PC-9 (cell line): ENCODE results near the gene CCDC92. TPM values are rescaled to one million over a fixed set of nuclear protein-coding genes. Genes with fewer than 3 reads are reported as not detected.

ENCODE experiments used
- BruUV-seq: library from RNA; stranded (reverse); fragments of 400-500 nt; replicated peaks from 2 replicates; lab custom pipeline; 2021; lab: Mats Ljungman, UMichigan
- CTCF ChIA-PET: fragments of 300-600 bp; sonication (Branson Sonifier 250); formaldehyde crosslinking; loops from one replicate; lab custom pipeline; 2022; ENCODE audit warnings: antibody characterized with exemption; lab: Charles Lee
- POLR2A ChIA-PET: fragments of 300-600 bp; sonication (Branson Sonifier 250); formaldehyde crosslinking; loops from one replicate; lab custom pipeline; 2022; ENCODE audit warnings: antibody characterized with exemption; ENCODE audit not compliant: unreplicated experiment; lab: Charles Lee
- DNase-seq, 2 experiments: peaks; one replicate each; pipeline versions ENCODE4 v3.0.0 to v3.0.0-alpha.2; 2015 to 2022; ENCODE audit warnings: mixed read lengths in 1 of 2
- H2AFZ ChIP-seq: fragments of 200-600 bp; sonication (generic); 2 replicates; pipeline ENCODE4 v1.8.1; 2017; ENCODE audit warnings: antibody characterized with exemption
- H3F3A ChIP-seq: fragments of 200-600 bp; sonication (generic); 2 replicates; pipeline ENCODE4 v1.8.1; 2017; ENCODE audit warnings: antibody characterized with exemption, mild to moderate bottlenecking, low read depth; ENCODE audit not compliant: insufficient read depth
- H3K27ac ChIP-seq: fragments of 200-600 bp; sonication (generic); 2 replicates; pipeline ENCODE4 v1.6.1; 2016; ENCODE audit warnings: mixed run types
- H3K27me3 ChIP-seq: fragments of 200-600 bp; sonication (generic); 2 replicates; pipeline ENCODE4 v1.6.1; 2016; ENCODE audit warnings: low read depth, mixed run types; ENCODE audit not compliant: insufficient read depth
- H3K36me3 ChIP-seq: fragments of 200-600 bp; sonication (generic); 2 replicates; pipeline ENCODE4 v1.6.1; 2016; ENCODE audit warnings: low read depth, mixed run types
- H3K4me1 ChIP-seq: fragments of 200-600 bp; sonication (generic); replicated peaks from 2 replicates; pipeline ENCODE4 v1.6.1; 2016; ENCODE audit warnings: mixed run types; ENCODE audit not compliant: insufficient read depth
- H3K4me2 ChIP-seq: fragments of 200-600 bp; sonication (generic); 2 replicates; pipeline ENCODE4 v1.6.1; 2017; ENCODE audit warnings: mixed run types
- H3K4me3 ChIP-seq: fragments of 200-600 bp; sonication (generic); 2 replicates; pipeline ENCODE4 v1.6.1; 2016; ENCODE audit warnings: mixed run types
- H3K79me2 ChIP-seq: fragments of 200-600 bp; sonication (generic); 2 replicates; pipeline ENCODE4 v1.6.1; 2017; ENCODE audit warnings: low read depth, mixed run types
- H3K9me2 ChIP-seq: fragments of 200-600 bp; sonication (generic); 2 replicates; pipeline ENCODE4 v1.8.1; 2017; ENCODE audit warnings: mild to moderate bottlenecking; ENCODE audit not compliant: insufficient read depth
- H3K9me3 ChIP-seq: fragments of 200-600 bp; sonication (generic); 2 replicates; pipeline ENCODE4 v1.8.1; 2016; ENCODE audit warnings: low read depth; ENCODE audit not compliant: insufficient read depth
- H4K20me1 ChIP-seq: fragments of 200-600 bp; sonication (generic); 2 replicates; pipeline ENCODE4 v1.8.1; 2017; ENCODE audit not compliant: insufficient read depth
- EZH2 ChIP-seq: fragments of 200-600 bp; sonication (generic); IDR thresholded peaks from 2 replicates; pipeline ENCODE4 v1.8.0; 2017; ENCODE audit warnings: antibody characterized with exemption, low read depth
- intact Hi-C: fragments of 100-400 bp; cut with micrococcal nuclease; formaldehyde crosslinking; loops from one replicate; pipeline ENCODE4 v1.10.0; 2022; ENCODE audit not compliant: unreplicated experiment
- total RNA-seq: library from RNA; stranded (reverse); gene quantifications from 2 replicates; pipeline ENCODE4 v1.2.3, GENCODE V29; 2021
- TF ChIP-seq, protein P1 (sequence below): fragments of 200-600 bp; sonication (generic); conservative IDR thresholded peaks from 2 replicates; pipeline ENCODE4 v1.6.1; 2017; ENCODE audit warnings: mixed run types, antibody characterized with exemption, mild to moderate bottlenecking, moderate library complexity

CCDC92 gene
- total RNA-seq, 1 experiment from 2014 or later: 28.0 TPM

DNA sequence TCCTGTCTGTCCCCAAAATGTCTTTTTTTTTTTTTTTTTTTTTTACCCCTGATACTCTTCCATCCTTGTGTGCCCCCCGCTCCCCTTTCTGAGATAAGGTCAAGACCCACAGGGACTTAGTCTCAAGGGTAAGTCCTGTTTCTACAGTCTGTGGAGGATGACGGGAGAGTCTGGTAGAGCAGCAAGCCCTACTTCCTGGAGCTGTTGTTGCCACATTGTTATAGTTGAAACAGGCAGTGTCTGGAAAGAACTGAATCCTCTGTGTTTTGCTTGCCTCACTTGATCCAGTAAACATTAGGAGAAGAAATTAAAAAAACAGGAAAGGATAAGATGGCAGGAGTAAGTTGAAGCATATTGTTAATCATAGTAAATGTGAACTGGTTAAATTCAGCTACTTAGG lies 45.9 kb upstream of the CCDC92 start:
- Histone ChIP-seq H2AFZ (no peak overlapping the region), H3K4me3 (no peak overlapping the region), H3K27me3 (no peaks in the 10 kb centered on the region), H3K9me3 (no peaks in the 10 kb centered on the region), H3K27ac (no peak overlapping the region), H4K20me1 (no peaks in the 10 kb centered on the region), H3F3A (no peaks in the 10 kb centered on the region), H3K9me2 (no peaks in the 10 kb centered on the region), H3K79me2 (no peaks in the 10 kb centered on the region), H3K36me3 (no peaks in the 10 kb centered on the region), H3K4me1 (no peaks in the 10 kb centered on the region), H3K4me2 (no peak overlapping the region)
- ChIA-PET CTCF (no interaction called here), POLR2A (no interaction called here)
- DNase-seq: no peak
- BruUV-seq: no TSS peak
- intact Hi-C loops: no loop called here
- TF ChIP-seq EZH2: no peak
- TF ChIP-seq, protein P1, sequence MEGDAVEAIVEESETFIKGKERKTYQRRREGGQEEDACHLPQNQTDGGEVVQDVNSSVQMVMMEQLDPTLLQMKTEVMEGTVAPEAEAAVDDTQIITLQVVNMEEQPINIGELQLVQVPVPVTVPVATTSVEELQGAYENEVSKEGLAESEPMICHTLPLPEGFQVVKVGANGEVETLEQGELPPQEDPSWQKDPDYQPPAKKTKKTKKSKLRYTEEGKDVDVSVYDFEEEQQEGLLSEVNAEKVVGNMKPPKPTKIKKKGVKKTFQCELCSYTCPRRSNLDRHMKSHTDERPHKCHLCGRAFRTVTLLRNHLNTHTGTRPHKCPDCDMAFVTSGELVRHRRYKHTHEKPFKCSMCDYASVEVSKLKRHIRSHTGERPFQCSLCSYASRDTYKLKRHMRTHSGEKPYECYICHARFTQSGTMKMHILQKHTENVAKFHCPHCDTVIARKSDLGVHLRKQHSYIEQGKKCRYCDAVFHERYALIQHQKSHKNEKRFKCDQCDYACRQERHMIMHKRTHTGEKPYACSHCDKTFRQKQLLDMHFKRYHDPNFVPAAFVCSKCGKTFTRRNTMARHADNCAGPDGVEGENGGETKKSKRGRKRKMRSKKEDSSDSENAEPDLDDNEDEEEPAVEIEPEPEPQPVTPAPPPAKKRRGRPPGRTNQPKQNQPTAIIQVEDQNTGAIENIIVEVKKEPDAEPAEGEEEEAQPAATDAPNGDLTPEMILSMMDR: no peak

DNA sequence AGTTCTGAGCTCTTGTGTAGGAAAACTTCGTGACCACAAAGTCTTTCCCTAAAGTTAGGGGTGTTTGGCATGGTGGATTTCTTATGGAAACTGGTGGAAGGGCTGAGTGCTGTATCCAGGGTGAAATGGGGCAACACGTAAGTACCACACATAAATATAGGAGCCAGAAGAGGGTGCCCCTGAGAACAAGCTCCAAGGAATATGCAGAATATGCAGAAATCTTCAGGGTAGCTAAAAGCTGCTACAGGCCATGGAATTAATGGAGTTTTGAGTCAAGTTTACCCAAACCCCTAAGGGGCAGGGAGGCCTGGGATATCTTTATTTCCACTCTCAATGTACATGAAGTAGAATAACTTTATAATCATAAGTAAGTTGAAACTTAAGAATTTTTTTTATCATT lies 44.4 kb upstream of the CCDC92 start:
- no peaks in the 10 kb centered on the region for H3K4me1 ChIP-seq
- no peaks in the 10 kb centered on the region for H3F3A ChIP-seq
- H3K36me3 ChIP-seq: peaks cover 7% of the 10 kb centered on the region; the same call in 1 of the 2 replicates
- no peak overlapping the region for H3K4me2 ChIP-seq
- no peak overlapping the region for H3K4me3 ChIP-seq
- ChIA-PET POLR2A (interaction anchor here (0.6 kb wide), 1 partner anchor 98 kb away, joined by 3 read pairs; no protein-coding TSS in a partner anchor), CTCF (no interaction called here)
- H3K27me3 ChIP-seq: no peaks in the 10 kb centered on the region
- H4K20me1 ChIP-seq: no peaks in the 10 kb centered on the region
- no peak overlapping the region for H3K27ac ChIP-seq
- no TSS peak for BruUV-seq
- intact Hi-C loops: no loop called here
- no peaks in the 10 kb centered on the region for H3K79me2 ChIP-seq
- H3K9me2 ChIP-seq: no peaks in the 10 kb centered on the region
- H3K9me3 ChIP-seq: no peaks in the 10 kb centered on the region
- DNase-seq: no peak
- no peak for TF ChIP-seq EZH2
- TF ChIP-seq, protein P1: no peak
- H2AFZ ChIP-seq: no peak overlapping the region

DNA sequence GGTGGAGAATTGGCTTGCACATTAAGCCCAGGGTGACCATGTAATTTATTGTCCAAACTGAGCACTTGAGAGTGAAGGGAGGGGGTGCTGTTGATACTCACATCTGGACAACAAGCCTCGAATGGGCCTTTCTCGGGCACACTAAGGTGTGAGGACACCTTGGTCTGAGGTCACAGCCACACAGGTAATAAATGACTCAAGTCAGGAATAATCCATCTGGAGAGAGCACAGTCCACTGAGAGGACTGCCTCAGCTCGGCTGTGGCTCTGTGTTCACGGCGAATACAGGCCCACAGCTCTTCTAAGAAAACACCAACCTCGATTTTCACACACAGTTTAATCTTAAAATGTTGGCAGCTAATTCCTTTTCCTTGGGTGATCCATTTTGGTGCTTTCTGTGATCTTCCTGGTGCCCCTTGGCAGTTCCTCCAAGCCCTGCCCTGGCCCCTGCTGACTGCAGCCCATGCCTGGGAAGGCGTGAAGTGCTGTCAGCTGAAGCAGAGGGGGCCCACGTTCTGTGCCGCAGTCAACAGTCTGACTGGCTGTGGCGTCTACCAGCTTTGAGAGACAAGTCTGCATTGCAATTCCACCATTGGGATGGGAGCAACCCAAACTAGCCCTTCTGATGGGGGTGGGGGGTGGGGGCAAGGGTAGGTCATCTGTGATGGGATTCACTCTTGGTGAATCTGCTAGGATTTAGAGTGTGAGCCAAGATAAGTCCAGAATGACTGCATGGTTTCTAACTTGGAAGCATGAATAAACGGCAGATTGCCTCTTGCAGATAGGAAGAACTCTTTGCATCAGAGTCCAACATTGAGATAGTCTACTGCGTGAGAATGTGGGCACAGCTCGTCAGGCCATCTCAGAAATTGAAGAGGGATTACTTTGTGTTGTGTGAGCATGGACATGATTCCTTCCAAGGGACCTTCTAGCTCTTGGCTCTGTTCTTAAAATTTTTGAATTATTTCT lies 43.1 kb upstream of the CCDC92 start:
- H3K4me1 ChIP-seq: no peaks in the 10 kb centered on the region
- H2AFZ ChIP-seq: no peak overlapping the region
- H3K27ac ChIP-seq: no peak overlapping the region
- peaks cover 14% of the 10 kb centered on the region for H3K36me3 ChIP-seq
- H3F3A ChIP-seq: no peaks in the 10 kb centered on the region
- H3K9me2 ChIP-seq: no peaks in the 10 kb centered on the region
- H4K20me1 ChIP-seq: no peaks in the 10 kb centered on the region
- POLR2A ChIA-PET: no interaction called here
- H3K9me3 ChIP-seq: no peaks in the 10 kb centered on the region
- TF ChIP-seq EZH2: no peak
- TF ChIP-seq, protein P1: no peak
- no peak overlapping the region for H3K4me3 ChIP-seq
- no peak overlapping the region for H3K4me2 ChIP-seq
- H3K27me3 ChIP-seq: no peaks in the 10 kb centered on the region
- CTCF ChIA-PET: no interaction called here
- intact Hi-C loops: no loop called here
- H3K79me2 ChIP-seq: no peaks in the 10 kb centered on the region
- no TSS peak for BruUV-seq
- no peak for DNase-seq
